HUDEP-2 (cell line): ENCODE results near the gene NBPF15.
"Not testable (repeated sequence)": the region's sequence is repeated elsewhere in the genome, so short reads cannot be mapped to it uniquely, and the experiment has no call there.

Experiments used
- DNase-seq, 76 experiments: peaks; one replicate each; lab custom pipeline; 2025; ENCODE audit not compliant: unreplicated experiment in 76 of 76; lab: John Stamatoyannopoulos, UW

Gene NBPF15, protein sequence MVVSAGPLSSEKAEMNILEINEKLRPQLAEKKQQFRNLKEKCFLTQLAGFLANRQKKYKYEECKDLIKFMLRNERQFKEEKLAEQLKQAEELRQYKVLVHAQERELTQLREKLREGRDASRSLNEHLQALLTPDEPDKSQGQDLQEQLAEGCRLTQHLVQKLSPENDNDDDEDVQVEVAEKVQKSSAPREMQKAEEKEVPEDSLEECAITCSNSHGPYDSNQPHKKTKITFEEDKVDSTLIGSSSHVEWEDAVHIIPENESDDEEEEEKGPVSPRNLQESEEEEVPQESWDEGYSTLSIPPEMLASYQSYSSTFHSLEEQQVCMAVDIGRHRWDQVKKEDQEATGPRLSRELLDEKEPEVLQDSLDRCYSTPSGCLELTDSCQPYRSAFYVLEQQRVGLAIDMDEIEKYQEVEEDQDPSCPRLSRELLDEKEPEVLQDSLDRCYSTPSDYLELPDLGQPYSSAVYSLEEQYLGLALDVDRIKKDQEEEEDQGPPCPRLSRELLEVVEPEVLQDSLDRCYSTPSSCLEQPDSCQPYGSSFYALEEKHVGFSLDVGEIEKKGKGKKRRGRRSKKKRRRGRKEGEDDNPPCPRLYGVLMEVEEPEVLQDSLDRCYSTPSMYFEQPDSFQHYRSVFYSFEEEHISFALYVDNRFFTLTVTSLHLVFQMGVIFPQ

DNA sequence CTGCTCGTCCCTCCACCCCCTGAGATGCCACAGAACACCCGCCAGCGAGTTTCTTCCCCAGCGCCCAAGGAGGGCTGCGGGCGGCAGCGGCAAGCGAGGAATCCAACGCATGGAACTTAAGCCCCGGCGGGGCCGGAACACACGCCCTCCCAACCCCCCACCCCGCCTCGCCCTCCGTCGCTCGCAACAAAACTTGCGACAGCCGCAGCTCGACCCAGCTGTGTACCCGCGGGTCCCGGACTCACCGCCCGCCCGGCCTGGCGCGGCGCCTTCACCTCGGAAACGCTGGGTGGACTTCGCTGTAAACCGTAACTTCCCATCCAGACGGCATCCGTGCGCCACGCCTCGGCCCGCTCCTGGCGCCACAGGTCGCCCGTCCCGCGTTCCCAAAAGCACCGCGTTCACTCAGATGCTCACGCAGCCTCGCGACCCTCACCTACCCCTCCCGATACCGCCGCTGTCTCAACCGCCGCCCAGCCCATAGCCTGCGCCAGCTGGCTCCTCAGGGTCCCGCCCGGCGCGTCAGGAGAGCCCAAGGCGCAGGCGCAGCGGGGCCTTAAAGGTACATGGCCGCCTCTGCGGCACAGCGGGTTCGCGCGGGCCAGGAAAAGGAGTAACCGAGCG, at the start of gene NBPF15:
Gene NBPF15, minus strand, starts transcription at position 534 of the 624 bp plus-strand sequence. CDS start 21,666 bp downstream, outside the sequence.
- peak in 57 of 76 experiments; percentile 1 to 60 (median 27) for DNase-seq

DNA sequence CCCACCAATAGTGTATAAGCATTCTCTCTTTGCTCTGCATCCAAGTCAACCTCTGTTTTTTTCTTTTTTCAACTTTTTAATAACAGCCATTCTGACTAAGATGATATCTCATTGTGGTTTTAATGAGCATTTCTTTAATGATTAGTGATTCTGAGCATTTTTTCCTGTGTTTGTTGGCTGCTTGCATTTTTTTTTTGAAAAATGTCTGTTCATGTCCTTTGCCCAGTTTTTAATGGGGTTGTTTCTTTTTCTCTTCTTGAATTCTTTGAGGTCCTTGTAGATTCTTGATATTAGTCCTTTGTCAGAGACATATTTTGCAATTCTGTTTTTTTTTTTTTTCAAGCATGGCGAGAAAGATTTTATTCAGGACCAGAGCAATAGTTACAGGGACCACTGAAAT, 35.0 kb upstream of the NBPF15 start:
- not testable (repeated sequence) for DNase-seq

DNA sequence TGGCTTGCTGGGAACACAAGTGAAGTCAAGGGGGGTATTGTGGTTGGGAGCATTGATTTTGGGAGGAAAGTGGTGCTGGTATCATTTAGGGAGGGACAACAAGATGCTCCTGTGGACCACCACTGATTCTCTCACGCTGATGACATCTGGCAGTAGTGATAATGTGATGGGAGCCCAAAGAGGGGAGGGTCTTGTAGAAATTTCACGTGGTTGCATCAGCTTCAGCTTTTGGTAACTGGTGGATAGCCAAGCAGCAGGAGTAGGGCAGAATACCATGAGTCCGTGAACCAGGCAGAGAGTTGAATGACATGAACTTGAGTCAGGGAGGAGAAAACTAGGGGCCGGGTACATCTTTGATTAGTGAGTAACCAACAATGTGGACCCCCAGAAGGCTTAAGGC, 32.7 kb upstream of the NBPF15 start:
- not testable (repeated sequence) for DNase-seq

DNA sequence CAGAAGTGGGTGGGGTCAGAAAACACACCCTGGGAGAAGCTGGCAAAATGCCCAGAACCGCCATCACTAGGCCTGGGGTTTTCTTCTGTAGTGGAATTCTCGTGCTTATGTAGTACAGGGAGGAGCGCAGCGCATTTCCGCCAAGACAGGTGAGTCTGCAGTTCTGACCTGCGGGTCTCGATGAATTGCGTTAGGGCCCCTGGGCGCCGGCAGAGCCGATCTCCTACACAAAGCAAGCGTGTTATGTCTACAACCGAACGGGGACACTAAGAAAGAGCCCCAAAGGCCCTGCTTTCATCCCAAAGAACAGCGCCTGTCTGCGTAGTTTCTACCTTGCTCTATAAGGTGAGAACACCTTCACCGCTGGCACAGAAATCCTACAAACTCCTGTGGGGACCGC, 28.9 kb upstream of the NBPF15 start:
- DNase-seq: peak in 1 of 76 experiments; percentile 3

DNA sequence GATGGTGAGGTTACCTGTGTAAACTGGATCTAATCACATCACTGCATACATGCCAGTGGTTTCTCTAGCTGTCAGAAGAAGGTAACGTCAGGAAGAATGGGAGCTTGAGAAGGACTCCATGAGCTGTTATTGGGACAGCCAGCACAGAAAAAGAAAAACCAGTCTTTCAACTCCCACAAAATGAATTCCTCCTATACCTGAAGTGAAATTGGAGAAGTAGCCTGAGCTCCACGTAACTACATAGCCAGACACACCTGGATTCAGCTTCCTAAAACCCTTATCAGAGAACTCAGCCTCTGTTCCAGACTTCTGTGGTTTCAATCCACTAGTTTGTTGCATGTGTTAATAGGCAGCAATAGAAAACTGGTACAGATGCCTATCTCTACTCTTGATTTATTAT, 25.5 kb upstream of the NBPF15 start:
- DNase-seq: not testable (repeated sequence)

DNA sequence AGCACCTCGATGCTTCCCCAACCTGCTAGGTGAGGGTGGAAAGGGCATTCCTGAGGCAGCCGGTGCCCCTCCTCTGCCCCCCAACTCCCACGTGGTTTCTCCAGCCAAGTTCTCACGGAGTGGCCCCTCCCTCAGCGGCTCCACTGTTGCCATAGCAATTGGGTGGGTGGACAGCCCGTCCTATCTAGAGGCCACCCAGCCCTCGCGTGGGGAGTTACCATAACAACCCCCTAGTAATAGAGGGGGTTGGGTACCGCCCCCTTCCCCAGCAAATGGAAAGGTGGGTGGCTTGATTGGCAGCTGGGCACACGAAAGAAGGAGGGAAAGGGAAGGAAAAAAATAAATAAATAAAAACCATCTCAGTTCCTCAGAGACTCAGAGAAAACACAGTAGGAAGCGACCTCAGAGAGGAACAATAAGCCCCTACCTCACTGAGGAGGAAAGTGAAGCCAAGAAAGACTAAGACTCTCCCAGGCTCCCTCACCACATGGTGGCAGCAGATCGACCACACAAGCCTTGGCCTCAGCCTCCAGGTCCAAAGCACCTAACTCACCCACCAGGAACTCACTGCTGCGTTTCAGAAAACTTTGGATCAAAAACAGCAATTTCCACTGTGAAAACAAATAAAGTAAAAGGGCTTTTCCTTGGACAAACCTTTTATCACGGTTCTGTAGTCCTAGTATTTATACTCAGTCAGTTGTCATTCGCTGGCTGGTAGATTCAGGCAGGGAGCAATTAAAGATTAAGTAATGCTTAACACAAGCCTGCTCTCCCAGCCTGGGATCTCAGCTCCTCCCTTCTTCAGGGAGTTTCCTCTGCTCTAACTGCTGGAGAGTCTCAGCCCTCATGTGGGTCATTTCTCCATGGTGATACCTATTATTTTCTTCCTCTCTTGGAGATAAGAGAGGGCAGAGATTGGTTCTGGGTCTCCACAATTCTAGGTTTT, 23.9 kb upstream of the NBPF15 start:
- DNase-seq: not testable (repeated sequence)

DNA sequence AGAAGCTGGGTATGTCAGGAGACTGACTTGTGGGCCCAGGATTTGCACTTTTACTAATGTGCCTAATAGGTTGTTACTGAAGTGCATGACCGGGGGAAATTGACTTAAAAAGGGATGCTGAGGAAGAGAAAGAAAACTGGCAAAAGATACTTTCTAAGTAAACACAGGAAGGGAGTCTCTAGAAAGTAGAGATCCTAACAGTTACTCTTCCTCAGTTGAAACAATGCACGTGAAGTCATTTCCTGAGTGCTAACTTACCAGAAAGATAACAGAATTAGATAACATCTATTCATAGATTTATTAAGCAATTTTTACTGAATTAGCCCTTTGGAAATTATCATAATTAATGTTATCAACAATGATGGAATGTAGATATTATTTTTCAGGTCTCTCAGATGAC, 12.4 kb upstream of the NBPF15 start:
- not testable (repeated sequence) for DNase-seq

DNA sequence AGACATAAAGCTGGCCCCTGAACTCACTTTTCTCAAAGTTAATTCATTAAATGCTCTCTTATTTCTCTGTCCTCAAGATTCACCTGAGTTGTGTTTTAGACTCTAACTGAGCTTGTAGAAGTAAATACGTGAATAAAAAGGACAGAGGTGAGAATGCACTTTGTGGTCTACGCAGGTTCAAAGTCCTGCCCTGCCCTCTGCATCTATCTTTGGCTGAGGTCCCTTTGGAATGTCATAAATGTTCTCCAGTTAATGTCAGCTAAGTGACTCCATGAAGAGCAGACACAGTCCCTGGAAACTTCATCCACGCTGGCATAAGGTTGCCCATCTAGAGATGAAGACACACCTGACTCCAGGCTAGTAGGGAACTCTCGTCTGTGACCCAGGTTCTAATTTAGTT, 10.0 kb upstream of the NBPF15 start:
- not testable (repeated sequence) for DNase-seq

DNA sequence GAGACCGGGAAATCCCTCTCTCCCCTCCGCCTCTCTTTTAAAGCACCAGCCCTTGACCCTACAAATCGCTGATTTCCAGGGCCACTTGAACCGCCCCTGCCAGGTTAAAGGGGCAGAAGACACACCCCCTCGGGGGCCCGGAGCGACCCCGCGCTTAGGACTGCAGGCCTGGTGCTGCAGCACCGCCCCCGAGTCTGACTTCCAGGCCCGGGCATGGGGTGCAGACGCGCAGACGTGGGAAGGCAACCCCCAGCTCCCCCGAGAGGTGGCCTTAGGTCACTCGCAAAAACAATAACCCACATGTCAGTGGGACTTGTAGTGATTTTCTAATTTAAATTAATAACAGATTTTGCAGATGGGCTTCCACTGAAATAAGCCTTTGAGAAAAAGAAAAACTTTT, 309 bp upstream of the NBPF15 start:
- not testable (repeated sequence) for DNase-seq

DNA sequence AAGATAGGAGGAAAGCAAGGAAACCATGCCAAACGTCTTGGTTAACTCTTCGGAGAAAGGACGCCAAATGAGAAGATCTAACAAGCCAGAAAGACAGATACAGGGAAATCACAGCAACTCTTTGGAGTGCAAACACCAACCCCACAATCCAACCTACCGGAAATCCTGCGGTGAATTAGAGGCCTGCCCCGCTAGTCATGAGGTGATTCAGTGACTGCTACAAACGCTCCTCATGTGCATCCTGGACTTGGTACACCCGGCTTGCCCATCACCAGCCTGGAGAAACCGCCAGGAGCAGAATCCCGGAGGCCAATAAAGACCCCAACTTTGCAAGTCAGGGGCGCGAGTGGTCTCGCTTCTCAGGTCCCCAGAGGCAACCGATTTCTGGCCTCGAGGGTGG, 783 bp downstream of the NBPF15 start:
- not testable (repeated sequence) for DNase-seq

DNA sequence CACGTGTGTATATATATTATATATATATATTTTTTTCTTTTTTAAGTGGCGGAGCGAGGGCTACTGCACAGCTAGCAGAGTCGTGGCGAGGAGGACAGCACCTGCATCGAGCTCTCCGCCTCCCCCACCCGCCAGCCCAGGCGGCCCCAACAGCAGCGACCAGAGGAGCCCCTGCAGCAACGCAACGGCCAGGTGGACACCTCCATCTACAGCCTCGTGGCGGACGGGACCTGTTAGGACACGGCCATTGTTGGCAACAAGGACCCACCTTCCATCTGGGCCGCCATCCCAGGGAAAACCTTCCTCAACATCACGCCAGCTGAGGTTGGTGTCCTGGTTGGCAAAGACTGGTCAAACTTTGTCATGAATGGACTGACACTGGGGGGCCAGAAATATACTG, 19.1 kb downstream of the NBPF15 start:
- DNase-seq: not testable (repeated sequence)

DNA sequence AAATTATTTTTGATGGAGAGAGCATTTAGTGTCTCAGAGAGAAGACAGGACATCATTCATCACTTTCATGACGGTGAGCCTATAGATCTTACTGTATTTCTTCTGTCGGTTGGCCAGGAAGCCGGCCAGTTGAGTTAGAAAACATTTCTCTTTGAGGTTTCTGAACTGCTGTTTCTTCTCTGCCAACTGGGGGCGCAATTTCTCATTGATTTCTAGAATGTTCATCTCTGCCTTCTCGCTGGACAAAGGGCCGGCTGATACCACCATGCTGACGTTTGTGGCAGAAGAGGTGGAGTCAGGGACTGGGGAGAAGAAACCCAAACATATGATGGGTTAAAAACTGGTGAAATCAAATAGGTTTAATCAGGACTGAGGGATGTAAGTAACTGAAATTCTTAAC, 21.7 kb downstream of the NBPF15 start:
- DNase-seq: not testable (repeated sequence)

DNA sequence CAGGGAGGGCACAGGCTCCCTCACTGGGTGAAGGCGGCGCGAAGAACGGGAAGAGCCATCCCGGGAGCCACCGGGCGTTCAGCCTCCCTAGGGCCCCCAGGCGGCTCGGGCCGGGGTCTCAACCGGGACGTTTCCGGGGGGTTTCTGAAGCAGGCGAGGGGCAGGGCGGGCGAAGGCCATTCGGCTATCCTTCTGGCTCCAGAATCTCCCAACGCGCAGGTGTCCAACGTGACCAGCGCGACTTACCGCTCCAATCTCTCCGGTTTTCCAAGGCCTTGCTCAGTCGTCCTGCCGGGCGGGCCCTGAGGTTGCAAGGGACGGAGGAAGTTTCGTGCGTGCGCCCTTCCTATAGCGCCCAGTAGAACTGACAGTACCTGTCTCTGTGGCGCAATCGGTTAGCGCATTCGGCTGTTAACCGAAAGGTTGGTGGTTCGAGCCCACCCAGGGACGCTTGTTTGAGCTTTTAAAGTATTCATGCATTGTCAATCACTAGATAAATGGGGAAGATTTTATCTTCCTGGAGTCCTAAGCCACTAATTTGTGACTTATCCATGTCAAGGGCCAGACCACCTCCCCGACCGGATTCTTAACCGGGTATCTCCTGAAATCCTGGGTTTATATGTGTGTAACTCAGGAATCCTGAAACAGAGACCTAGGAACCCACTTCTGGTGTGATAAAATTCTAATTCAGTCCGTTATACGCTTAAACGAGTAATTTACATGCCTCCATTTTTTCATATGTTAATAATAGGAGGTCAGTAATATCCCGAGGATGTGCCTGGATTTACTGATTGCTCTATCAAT, 42.4 kb downstream of the NBPF15 start:
- peak in 15 of 76 experiments; percentile 0 to 43 (median 16) for DNase-seq

DNA sequence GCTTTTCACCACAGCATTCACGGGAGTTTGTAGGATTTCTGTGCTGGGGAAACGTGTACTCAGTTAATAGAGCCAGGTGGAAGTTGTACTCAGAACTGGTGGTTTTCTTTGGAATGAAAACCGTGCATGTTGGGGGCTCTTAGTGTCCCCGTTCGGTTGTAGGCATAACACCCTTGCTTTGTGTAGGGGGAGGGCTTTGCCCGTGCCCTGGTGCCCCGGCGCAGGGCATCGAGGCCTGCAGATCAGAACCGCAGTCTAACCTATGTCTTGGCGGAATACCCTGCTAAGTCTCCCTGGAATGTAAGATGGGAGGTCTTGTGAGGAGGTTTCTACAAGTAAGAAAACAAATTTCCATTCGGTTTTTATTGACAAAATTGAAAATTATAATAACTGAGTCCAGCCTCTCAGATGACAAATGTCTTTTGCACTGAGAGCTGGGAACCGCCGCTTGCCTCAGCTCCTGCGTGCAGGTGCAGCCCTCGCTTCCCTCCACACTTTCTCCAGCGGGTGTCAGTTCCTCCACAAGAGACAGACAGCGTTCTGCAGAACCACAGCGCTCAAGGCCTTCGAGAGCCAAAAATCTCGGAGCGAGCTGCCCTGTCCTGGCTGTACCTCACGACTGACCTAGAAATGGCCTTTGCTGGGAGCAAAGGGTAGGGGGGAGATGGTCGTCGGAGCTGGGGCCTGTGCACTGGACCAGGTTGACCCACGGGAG, 47.9 kb downstream of the NBPF15 start:
- DNase-seq: not testable (repeated sequence)

DNA sequence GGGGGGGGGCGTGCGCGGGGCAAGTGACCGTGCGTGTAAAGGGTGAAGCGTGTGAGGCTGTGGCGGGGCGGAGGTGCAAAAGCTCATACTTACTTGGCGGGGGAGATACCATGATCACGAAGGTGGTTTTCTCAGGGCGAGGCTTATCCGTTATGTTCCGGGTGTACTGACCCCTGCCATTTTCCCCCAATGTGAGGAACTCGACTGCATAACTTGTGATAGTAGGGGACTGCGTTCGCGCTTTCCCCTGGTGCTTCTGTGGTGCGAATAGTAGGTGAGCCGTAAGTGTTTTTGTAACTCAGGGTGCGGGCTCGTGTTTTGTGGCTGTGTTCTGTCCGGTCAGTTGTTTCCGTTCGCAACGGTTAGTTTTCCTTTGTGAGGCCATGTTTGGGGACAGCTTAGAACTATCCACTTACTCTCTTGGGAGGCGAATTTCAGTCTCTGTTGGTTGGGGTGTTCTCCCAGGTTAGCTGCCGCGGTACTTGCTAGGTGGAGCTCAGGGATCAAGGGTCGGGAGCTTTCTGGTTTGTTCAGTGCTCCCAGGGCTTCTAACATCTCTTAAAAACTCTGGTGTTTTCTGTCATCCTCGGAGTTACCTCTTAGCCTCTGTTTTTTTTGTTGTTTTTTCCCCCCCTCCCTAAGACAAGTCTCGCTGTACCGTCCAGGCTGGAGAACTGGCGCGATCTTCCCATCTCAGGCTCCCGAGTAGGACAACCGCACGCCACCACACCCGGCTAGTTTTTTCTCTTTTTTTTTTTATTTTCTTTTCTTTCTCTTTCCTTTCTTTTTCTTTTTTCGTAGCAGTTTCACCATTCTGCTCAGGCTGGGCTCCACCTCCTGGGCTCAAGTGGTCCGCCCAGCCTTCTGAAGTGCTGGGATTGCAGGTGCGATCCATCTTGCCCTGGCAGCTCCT, 48.7 kb downstream of the NBPF15 start:
- peak in 74 of 76 experiments; percentile 35 to 96 (median 88) for DNase-seq

DNA sequence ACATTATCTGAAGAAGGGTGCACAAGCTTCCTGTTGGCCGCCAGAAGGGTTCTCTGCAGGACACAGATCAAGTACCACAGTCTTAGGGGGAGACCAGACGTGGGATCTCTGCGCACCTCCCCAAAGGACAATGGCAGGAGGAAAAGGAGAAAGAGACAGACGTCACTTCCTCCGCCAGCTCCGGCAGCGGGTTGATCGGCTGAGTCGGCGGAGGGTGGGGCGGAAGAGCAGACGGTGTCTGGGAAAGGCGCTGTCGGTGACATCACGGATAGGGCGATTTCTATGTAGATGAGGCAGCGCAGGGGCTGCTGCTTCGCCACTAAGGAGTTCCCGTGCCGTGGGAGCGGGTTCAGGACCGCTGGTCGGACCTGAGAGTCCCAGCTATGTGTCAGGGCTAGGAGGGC, 49.4 kb downstream of the NBPF15 start:
- DNase-seq: peak in 72 of 76 experiments; percentile 8 to 80 (median 65)

DNA sequence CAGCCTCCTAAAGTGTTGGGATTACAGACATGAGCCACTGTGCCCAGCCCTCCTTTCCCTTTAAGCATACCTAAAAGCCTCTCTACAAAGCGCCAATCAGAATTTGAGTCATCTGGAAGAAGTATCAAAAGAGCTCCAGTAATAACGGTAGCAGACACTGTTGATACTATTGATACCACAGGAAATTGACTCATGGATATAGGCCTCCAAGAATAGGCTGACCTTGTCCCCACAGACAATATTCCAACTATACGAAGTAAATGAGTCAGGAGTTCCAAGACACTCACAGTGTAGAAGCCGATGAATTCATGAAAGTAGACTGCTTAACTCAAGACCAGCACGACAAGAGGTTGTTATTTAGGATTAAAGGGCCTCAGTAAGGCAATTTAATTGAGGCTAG, 58.7 kb downstream of the NBPF15 start:
- not testable (repeated sequence) for DNase-seq

DNA sequence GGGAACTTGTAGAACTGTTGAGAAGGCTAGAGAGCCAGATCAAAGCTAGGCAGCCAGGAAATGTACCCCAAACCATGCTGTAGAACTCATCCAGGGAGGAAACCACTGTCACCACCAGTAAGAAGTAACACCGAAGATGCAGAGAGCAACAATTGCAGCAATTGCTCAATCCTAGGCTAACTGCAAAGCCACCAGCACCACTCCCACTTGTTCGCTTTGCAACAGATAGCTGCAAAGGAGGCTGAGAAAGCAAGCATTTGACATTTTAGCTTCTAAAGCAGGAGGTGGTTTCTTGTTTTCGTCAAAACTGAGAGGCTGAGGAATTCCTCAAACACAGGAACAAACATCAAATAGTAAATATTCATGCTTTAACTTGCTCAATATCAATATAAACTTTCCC, 89.8 kb downstream of the NBPF15 start:
- not testable (repeated sequence) for DNase-seq
